SK-N-SH treated with all-trans-retinoic acid at 6 μM for 48 hours (cell line): Measurements from ENCODE around the gene NLE1.

Experiments
- ARNTL ChIP-seq: fragments of 450-650 bp; formaldehyde crosslinking; IDR thresholded peaks from 2 replicates; pipeline ENCODE4 v1.5.0; 2020; ENCODE audit warnings: low read depth, mild to moderate bottlenecking, moderate library complexity, borderline replicate concordance
- ZFP30 ChIP-seq: fragments of 450-650 bp; formaldehyde crosslinking; IDR thresholded peaks from 2 replicates; pipeline ENCODE4 v1.5.0; 2022; ENCODE audit warnings: mild to moderate bottlenecking, moderate library complexity
- ZNF8 ChIP-seq: fragments of 450-650 bp; formaldehyde crosslinking; IDR thresholded peaks from 2 replicates; pipeline ENCODE4 v1.5.0; 2020; ENCODE audit warnings: mild to moderate bottlenecking, moderate library complexity
- TF ChIP-seq, protein P1 (sequence below): fragments of 250-450 bp; sonication (Bioruptor Pico); IDR thresholded peaks from 2 replicates; pipeline ENCODE4 v1.8.0; 2020; ENCODE audit warnings: mild to moderate bottlenecking, moderate library complexity, borderline replicate concordance
- TF ChIP-seq, protein P2 (sequence below): fragments of 250-450 bp; sonication (Bioruptor Pico); IDR thresholded peaks from 2 replicates; pipeline ENCODE4 v1.5.0; 2020; ENCODE audit warnings: mild to moderate bottlenecking, moderate library complexity

- TF ChIP-seq, protein P1, sequence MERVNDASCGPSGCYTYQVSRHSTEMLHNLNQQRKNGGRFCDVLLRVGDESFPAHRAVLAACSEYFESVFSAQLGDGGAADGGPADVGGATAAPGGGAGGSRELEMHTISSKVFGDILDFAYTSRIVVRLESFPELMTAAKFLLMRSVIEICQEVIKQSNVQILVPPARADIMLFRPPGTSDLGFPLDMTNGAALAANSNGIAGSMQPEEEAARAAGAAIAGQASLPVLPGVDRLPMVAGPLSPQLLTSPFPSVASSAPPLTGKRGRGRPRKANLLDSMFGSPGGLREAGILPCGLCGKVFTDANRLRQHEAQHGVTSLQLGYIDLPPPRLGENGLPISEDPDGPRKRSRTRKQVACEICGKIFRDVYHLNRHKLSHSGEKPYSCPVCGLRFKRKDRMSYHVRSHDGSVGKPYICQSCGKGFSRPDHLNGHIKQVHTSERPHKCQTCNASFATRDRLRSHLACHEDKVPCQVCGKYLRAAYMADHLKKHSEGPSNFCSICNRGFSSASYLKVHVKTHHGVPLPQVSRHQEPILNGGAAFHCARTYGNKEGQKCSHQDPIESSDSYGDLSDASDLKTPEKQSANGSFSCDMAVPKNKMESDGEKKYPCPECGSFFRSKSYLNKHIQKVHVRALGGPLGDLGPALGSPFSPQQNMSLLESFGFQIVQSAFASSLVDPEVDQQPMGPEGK, result no peak
- TF ChIP-seq, protein P2, sequence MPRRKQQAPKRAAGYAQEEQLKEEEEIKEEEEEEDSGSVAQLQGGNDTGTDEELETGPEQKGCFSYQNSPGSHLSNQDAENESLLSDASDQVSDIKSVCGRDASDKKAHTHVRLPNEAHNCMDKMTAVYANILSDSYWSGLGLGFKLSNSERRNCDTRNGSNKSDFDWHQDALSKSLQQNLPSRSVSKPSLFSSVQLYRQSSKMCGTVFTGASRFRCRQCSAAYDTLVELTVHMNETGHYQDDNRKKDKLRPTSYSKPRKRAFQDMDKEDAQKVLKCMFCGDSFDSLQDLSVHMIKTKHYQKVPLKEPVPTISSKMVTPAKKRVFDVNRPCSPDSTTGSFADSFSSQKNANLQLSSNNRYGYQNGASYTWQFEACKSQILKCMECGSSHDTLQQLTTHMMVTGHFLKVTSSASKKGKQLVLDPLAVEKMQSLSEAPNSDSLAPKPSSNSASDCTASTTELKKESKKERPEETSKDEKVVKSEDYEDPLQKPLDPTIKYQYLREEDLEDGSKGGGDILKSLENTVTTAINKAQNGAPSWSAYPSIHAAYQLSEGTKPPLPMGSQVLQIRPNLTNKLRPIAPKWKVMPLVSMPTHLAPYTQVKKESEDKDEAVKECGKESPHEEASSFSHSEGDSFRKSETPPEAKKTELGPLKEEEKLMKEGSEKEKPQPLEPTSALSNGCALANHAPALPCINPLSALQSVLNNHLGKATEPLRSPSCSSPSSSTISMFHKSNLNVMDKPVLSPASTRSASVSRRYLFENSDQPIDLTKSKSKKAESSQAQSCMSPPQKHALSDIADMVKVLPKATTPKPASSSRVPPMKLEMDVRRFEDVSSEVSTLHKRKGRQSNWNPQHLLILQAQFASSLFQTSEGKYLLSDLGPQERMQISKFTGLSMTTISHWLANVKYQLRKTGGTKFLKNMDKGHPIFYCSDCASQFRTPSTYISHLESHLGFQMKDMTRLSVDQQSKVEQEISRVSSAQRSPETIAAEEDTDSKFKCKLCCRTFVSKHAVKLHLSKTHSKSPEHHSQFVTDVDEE, result no peak
- TF ChIP-seq ARNTL (CRISPR knock-in tag) (no peak), ZNF8 (CRISPR knock-in tag) (no peak), ZFP30 (no peak)
Observed at GRCh38 chr17:35101036-35101435, 41.1 kb downstream of the NLE1 start.
